Occipital lobe (tissue), 2 donors: ENCODE data around the gene OPCML. TPM values are rescaled to one million over a fixed set of nuclear protein-coding genes. Genes with fewer than 3 reads are reported as not detected.

ENCODE experiments used
- DNase-seq: peaks from one replicate; lab custom pipeline; 2025; lab: John Stamatoyannopoulos, UW
- total RNA-seq: library from RNA; depleted of rRNA; stranded (reverse); fragments of >200 nt; gene quantifications from one replicate; pipeline ENCODE4 v1.2.3, GENCODE V29; 2014

Gene OPCML
- total RNA-seq, 1 donor from 2014 or later, result 65.5 TPM

- DNase-seq, result no peak
Observed at GRCh38 chr11:132459736-132460135, 1072.6 kb downstream of the OPCML start.

- no peak for DNase-seq
Observed at GRCh38 chr11:132457445-132457844, 1074.9 kb downstream of the OPCML start.

GRCh38 chr11:132456751-132457328 is 1075.5 kb downstream of the OPCML start:
- no peak for DNase-seq

GRCh38 chr11:132455044-132455443 is 1077.3 kb downstream of the OPCML start:
- no peak for DNase-seq

DNA sequence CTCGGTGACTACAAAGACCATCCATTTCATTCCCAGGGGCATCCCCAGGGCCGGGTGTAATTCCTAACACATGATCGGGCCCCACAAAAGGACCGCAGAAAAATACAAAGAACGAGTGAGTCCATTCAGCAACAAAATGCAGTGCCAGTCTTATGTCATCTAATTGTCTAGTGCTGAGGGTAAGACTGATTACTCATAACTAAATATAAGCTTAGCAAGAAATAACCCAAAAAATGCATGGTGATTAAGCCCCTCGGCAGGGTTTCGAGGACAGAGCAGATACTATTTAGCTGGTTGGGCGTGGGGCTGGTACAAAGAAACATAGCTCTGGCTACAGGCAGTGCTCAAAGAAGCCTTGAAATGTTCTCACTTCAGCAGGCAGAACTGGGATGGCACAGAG is 1078.9 kb downstream of the OPCML start:
- DNase-seq, result no peak

DNA sequence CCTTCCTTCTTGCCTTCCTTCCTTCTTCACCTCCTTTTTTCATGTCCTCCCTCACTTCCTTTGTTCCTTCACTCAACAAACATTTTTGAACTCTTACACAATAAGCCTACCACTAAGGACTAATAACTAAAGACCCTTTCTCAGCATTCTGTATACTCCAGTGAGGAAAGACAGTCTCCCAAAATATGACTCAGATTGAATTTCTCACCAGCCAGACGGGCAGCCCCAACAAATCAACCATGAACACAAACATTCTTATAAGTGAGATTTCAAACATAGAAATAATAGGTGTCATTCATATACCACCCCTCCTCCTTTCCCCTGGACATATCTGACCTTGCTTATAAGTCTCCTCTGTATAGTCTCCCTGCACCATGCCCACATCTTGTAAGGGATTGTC is 1079.7 kb downstream of the OPCML start:
- DNase-seq, result no peak

DNA sequence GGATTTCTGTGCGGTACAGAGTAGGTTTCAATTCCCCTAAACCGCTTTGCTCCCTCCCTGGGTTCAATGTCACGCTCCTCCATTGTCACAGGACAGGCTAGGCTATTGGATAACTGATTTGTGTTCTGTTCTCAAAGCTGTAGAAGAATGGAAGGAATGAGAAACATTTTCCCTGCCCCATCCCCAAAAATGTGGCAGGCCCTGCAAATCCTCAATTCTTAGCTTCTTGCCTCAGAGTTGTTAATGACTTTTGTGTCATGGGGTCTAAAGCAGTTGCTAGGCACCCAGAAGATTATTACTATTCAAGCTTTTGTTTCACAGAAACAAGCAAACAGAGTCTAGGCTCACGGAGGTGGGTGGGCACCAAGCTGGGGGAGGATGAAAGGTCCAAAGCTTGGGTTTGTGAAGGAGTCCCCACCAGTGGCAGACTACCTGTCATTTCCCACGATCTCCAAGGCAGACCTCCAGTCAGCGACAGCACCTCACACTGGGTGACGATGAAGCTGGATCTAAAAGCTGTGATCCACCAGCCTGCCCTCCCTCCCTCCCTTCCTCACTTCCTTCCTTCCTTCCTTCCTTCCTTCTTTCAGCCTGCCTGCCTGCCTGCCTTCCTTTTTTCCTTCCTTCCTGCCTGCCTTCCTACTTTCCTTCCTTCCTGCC is 1080.2 kb downstream of the OPCML start:
- no peak for DNase-seq

DNA sequence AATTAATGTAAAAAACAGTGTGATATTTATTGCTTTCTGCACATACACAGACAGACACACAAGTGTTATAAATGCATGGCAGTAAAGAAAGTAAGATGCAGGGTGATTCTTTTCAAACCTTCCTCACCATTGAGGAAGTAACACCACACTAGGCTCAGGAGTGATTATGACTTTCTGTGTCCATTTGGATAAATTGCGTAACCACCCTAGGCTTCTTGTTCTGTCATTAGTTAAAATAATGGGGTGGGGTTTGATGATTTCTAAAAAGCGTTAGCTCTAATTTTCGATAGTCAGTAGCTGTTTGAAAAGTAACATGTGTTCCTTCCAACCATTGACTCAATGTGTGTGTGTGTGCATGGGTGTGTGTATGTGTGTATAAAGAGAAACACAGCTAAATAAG is 1081.7 kb downstream of the OPCML start:
- no peak for DNase-seq

DNA sequence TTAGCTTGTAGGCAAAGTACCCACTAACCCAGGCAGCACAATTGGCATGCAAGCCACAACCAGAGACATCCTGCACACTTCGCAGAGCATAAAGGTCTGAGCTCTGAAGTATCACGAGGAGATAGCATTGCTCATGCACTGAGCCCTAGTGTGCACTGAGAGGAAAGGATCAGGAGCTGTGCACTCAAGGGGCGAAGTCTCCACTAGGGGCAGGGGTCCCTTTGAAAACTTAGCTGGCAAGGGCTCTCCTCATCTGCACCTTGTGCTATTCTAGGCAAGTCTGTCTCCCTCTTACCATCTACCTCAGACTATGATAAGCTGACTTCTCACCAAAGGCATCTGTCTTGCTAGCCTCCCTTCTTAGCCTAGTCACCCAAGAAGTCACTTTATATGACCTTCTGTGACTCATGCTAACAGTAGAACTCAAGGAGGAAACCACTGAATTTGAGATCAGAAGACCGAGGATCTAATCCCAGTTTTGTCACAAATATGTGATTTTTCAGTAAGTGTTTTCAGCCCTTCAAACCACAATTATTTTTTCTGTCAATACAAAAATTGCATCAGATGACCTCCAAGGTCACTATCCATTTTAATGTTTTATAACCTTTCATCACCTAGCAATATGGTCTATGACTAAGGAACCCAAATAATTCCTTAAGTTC is 1083.8 kb downstream of the OPCML start:
- no peak for DNase-seq

DNA sequence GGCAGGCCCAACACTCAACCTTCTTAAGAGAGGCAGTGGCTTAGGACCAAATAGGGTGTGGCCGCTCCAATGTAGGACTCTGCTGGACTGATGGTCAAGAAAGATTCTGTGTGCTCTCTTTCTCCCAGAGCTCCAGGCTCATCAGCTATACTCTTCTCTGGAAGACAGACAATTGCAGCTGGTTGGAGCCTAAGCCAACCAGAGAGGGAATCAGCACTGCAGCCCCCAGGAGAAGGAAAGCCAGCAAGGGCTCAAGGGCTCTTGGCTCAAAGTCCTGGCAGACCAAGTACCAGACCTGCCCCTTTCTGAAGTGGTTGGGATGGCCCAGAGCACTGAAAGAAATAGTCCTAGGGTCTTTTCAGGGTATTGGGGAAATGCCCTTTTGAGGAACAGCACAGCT is 1084.5 kb downstream of the OPCML start:
- DNase-seq, result no peak

GRCh38 chr11:132445859-132446291 is 1086.4 kb downstream of the OPCML start:
- no peak for DNase-seq

- DNase-seq, result no peak
Observed at GRCh38 chr11:132444911-132445310, 1087.4 kb downstream of the OPCML start.

DNA sequence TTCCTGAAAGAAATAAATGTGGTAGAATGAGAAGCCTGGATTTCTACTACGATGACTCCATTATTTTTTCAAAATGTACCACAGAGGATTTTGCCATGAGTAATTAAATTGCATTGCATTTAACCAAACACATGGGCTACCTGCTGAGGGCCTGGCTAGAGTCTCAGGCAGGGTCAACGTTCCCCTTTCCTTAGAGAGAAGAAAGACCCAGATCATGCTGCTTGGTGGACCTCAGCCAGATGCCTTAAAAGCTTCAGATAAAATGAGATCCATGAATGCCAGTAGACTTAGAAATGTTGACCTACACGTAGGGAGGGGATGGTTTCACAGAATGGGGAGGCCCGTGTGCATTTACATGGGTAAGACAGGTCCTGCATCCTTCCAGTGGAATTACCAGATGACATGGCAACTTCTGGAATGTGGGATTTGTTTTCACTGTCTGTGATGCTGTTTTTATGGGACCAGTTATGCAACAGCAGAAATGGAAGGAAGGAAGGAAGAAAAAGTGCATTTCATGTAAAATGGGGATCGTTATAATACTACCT is 1092.5 kb downstream of the OPCML start:
- DNase-seq, result no peak

DNA sequence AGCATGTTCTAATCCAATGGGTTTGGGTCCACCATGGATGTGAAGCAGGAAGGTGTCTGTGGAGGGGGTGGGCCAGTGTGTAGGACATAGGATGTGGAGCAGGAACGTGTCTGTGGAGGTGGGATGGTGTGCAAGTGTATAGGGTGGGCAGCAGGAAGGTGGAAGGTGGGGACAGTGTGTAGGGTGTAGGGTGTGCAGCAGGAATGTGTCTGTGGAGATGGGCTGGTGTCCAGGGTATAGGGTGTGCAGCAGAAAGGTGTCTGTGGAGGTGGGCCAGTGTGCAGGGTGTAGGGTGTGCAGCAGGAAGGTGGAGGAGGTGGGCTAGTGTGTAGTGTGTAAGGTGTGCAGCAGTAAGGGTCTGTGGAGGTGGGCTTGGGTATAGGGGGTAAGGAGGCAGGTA is 1093.9 kb downstream of the OPCML start:
- no peak for DNase-seq

GRCh38 chr11:132430429-132431062 is 1101.8 kb downstream of the OPCML start:
- DNase-seq, result no peak

DNA sequence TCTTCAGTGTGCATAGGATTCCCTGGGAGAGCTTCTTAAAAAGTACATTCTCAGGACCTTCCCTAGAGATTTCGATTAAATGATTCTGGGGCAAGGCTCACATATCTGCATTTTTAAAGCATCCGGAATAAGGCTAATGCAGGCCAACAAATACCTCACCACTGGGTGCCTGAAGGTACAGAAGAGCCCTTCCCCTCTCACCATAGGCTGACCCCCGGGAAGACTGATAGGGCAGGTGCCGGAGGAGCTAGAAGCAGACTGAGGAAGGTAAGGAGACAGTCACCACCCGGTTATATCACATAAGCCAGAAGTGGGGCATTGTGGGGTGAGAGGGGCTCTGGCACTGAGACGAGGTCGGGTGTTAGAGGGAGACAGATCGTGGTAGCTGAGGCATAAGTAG is 1102.6 kb downstream of the OPCML start:
- DNase-seq, result no peak

DNA sequence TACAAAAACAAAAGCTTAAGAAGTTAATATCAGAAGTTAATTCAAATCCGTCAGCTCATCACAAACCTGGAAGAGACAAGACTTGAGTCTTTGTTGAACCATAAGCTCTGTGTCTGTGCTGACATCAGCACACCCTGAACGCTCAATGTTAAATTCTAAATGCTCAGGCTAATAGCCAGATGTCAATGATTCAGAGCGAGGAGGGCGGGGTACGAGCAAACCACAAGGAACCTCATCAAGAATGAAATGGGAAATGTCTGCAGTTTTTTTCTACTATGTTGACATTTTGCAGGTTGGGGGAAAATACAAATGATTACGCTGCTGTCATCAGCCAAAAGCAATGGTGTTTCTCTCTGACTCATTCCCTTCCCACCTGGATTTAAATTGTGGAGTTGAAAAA is 1104.7 kb downstream of the OPCML start:
- no peak for DNase-seq

DNA sequence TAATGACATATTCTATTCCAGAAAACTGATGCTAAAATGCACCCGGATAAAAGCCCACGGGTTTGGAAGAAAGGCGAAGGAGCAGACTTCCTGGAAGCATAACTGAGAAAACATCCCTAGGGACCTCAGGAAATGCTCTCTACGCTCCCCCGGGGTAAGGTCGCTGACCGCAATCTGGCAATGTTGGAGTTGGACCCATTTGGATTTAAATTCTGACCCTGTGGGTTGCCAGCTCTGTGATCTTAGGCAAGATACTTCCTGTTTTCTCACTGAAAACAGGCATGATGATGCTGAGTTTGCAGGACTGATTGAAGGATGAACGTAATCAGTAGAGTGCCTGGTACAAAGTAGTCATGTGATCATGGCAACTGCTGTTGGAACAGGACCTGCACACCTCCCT is 1107.9 kb downstream of the OPCML start:
- DNase-seq, result no peak

DNA sequence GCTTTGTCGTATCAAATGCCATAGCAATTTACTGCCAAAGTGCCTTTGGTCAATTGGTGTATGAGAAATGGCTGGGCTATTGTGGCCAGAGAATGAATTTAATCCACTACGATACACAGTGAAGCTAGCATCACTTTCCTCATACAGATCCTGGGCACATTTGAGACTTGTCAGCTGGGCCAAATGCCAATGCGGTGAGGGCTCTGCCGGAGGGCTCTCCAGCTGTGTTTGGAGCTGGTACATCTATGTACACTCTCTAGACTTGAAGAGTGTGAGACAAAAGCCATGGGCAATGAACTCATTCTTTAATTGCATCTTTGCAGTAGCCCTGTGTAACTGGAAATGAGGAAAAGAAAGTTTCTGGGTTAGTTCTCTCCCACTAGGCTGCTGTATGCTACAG is 1109.0 kb downstream of the OPCML start:
- no peak for DNase-seq

DNA sequence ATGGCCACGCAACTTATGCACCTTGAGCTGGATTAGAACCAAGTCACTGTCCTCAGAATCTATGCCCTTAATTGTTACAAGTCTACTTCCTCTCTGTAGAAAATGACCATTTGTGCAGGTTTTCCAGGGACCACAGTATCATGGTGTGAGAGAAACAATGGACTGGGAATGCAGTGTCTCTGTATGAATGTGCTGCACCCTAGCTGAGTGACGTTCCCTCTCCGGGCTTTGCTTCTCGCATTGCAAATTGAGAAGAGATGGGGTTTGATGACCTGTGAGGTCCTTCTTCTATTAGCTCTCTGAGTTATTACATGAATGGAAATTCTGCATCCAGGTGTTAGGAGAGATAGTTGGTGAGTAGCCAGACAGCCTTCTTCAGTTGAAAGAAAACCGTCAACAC is 1109.6 kb downstream of the OPCML start:
- DNase-seq, result no peak

GRCh38 chr11:132421555-132421954 is 1110.7 kb downstream of the OPCML start:
- DNase-seq, result no peak

DNA sequence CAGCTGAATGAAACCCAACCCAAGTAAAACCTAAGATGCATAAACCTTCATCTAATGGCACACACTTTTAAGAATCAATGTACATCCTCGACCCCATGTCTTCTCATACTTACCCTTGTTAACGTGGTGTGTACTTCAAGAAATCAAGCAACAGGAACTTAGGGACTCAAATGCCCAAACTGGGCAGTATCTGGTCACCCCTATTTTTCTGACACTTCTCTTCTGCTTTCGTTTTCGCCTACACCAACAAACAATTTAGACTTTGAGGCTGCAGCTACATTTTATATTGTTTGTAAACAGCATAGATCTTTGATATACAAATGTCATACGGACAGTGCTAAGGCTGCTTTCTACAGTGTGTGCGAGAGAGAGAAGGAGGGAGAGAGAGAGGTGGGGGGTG is 1117.8 kb downstream of the OPCML start:
- no peak for DNase-seq
